Neuronal stem cell (in vitro differentiated cells): ENCODE measurements around the gene CHGA.
A peak's percentile ranks its signal among the peaks of the same experiment; 100 is the strongest.

ENCODE experiments used
- DNase-seq: peaks from one replicate; pipeline ENCODE4 v3.0.0-alpha.2; 2013; ENCODE audit warnings: low spot score
- H2AFZ ChIP-seq: one replicate; pipeline ENCODE4 v1.6.1; 2013; ENCODE audit warnings: mild to moderate bottlenecking, low read length, inconsistent platforms
- H2AK5ac ChIP-seq: 2 replicates; pipeline ENCODE4 v1.6.1; 2013; ENCODE audit warnings: low read depth, mild to moderate bottlenecking, inconsistent platforms, low read length, moderate library complexity, mixed read lengths
- H2BK120ac ChIP-seq: 2 replicates; pipeline ENCODE4 v1.6.1; 2013; ENCODE audit warnings: low read depth, mild to moderate bottlenecking, inconsistent platforms, low read length, moderate library complexity, mixed read lengths
- H2BK12ac ChIP-seq: one replicate; pipeline ENCODE4 v1.6.1; 2013; ENCODE audit warnings: low read length, inconsistent platforms
- H2BK15ac ChIP-seq: 2 replicates; pipeline ENCODE4 v1.6.1; 2013; ENCODE audit warnings: mild to moderate bottlenecking, low read length, inconsistent platforms, mixed read lengths
- H2BK5ac ChIP-seq: one replicate; pipeline ENCODE4 v1.6.1; 2013; ENCODE audit warnings: inconsistent platforms, mild to moderate bottlenecking, low read length, moderate library complexity
- H3K14ac ChIP-seq: one replicate; pipeline ENCODE4 v1.6.1; 2013; ENCODE audit warnings: low read length, inconsistent platforms
- H3K18ac ChIP-seq: 2 replicates; pipeline ENCODE4 v1.6.1; 2013; ENCODE audit warnings: low read length, inconsistent platforms
- H3K23ac ChIP-seq: 2 replicates; pipeline ENCODE4 v1.6.1; 2013; ENCODE audit warnings: low read depth, mild to moderate bottlenecking, mixed read lengths, low read length, inconsistent platforms; ENCODE audit not compliant: poor library complexity
- H3K27ac ChIP-seq: replicated peaks from 3 replicates; pipeline ENCODE4 v1.5.1; 2013; ENCODE audit warnings: low read length, inconsistent platforms
- H3K27me3 ChIP-seq, 3 experiments: 2 replicates each; pipeline ENCODE4 v1.6.1; 2013; ENCODE audit warnings: low read length in 3 of 3, mild to moderate bottlenecking in 2 of 3, inconsistent platforms in 1 of 3, low read depth in 1 of 3, mixed read lengths in 1 of 3, moderate library complexity in 1 of 3; ENCODE audit not compliant: control insufficient read depth in 3 of 3, insufficient read depth in 3 of 3
- H3K36me3 ChIP-seq, 2 donors: replicated peaks in 1 of 2; 2 replicates each; pipeline ENCODE4 v1.6.1; 2013; ENCODE audit warnings: low read length in 2 of 2; ENCODE audit not compliant: control insufficient read depth in 2 of 2, insufficient read depth in 2 of 2
- H3K4ac ChIP-seq: 2 replicates; pipeline ENCODE4 v1.6.1; 2013; ENCODE audit warnings: inconsistent platforms, mild to moderate bottlenecking, low read length, moderate library complexity
- H3K4me1 ChIP-seq, 2 donors: 1 replicate in 1 of 2; 2 replicates in 1 of 2; pipeline ENCODE4 v1.6.1; 2013; ENCODE audit warnings: low read length in 2 of 2, low read depth in 1 of 2; ENCODE audit not compliant: control insufficient read depth in 2 of 2, insufficient read depth in 1 of 2
- H3K4me2 ChIP-seq: one replicate; pipeline ENCODE4 v1.6.1; 2013; ENCODE audit warnings: mild to moderate bottlenecking, low read length, inconsistent platforms; ENCODE audit not compliant: insufficient read depth, poor library complexity, severe bottlenecking
- H3K4me3 ChIP-seq, 2 donors: 2 replicates each; pipeline ENCODE4 v1.5.1; 2013; ENCODE audit warnings: low read length in 2 of 2, mild to moderate bottlenecking in 2 of 2, inconsistent platforms in 1 of 2, moderate library complexity in 1 of 2
- H3K79me1 ChIP-seq: one replicate; pipeline ENCODE4 v1.6.1; 2013; ENCODE audit warnings: low read depth, mild to moderate bottlenecking, inconsistent platforms, low read length, moderate library complexity
- H3K9ac ChIP-seq: one replicate; pipeline ENCODE4 v1.6.1; 2013; ENCODE audit warnings: mild to moderate bottlenecking, low read depth, low read length, inconsistent platforms; ENCODE audit not compliant: poor library complexity
- H3K9me3 ChIP-seq, 2 donors: replicated peaks in 1 of 2; 2 replicates each; pipeline versions ENCODE3 to v1.6.1; 2013; ENCODE audit warnings: low read length in 2 of 2, mild to moderate bottlenecking in 2 of 2, inconsistent platforms in 1 of 2, low read depth in 1 of 2, mixed read lengths in 1 of 2, moderate library complexity in 1 of 2; ENCODE audit not compliant: control insufficient read depth in 2 of 2, insufficient read depth in 1 of 2
- H4K8ac ChIP-seq: one replicate; pipeline ENCODE4 v1.6.1; 2013; ENCODE audit warnings: low read depth, mild to moderate bottlenecking, inconsistent platforms, low read length, moderate library complexity
- H4K91ac ChIP-seq: one replicate; pipeline ENCODE4 v1.6.1; 2013; ENCODE audit warnings: low read length, low read depth, mild to moderate bottlenecking, inconsistent platforms; ENCODE audit not compliant: poor library complexity
- WGBS, 2 donors: extraction: QIAGEN DNeasy Blood & Tissue Kit; methylation state at CpG; one replicate each; pipeline ENCODE4 v1.1.7; 2013; ENCODE audit warnings: missing lambda C conversion rate in 2 of 2, mixed read lengths in 1 of 2; ENCODE audit not compliant: insufficient read length in 2 of 2, insufficient replicate concordance in 1 of 2; ENCODE audit errors: extremely low coverage in 2 of 2; 5-methylcytosine and 5-hydroxymethylcytosine counted together

Gene CHGA

GRCh38 chr14:92917956-92918355 lies 5.0 kb upstream of the CHGA start:
- Histone ChIP-seq H4K8ac (no peak overlapping the region), H3K4ac (no peak overlapping the region), H3K27ac (no peak overlapping the region), H2AFZ (no peak overlapping the region), H3K27me3 (peaks cover 0 to 45% (median 16%) of the 10 kb centered on the region in 3 experiments), H3K9ac (no peak overlapping the region), H3K4me2 (no peak overlapping the region), H3K18ac (no peak overlapping the region), H3K4me3 (no peak overlapping the region), H2BK12ac (no peak overlapping the region), H3K36me3 (no peaks in the 10 kb centered on the region), H2BK15ac (no peak overlapping the region), H3K9me3 (peaks cover 0 to 3% of the 10 kb centered on the region in 2 donors), H2AK5ac (no peak overlapping the region), H3K4me1 (peaks cover 0 to 2% of the 10 kb centered on the region in 2 donors), H3K23ac (no peak overlapping the region), H3K79me1 (no peaks in the 10 kb centered on the region), H4K91ac (no peak overlapping the region), H3K14ac (no peak overlapping the region), H2BK5ac (no peak overlapping the region), H2BK120ac (no peak overlapping the region)
- DNase-seq, result no peak
- no CpG with 5 or more reads among the region's 7 CpGs for WGBS, 2 donors

GRCh38 chr14:92920001-92920400 lies 2.9 kb upstream of the CHGA start:
- Histone ChIP-seq H3K23ac (no peak overlapping the region), H3K18ac (no peak overlapping the region), H2BK5ac (no peak overlapping the region), H4K8ac (no peak overlapping the region), H4K91ac (no peak overlapping the region), H3K27me3 (peaks cover 0 to 57% (median 21%) of the 10 kb centered on the region in 3 experiments), H3K79me1 (no peaks in the 10 kb centered on the region), H2BK120ac (no peak overlapping the region), H3K4me2 (no peak overlapping the region), H2AK5ac (no peak overlapping the region), H2BK12ac (no peak overlapping the region), H3K36me3 (no peaks in the 10 kb centered on the region), H3K9me3 (peaks cover 0 to 2% of the 10 kb centered on the region in 2 donors), H3K4ac (no peak overlapping the region), H3K14ac (no peak overlapping the region), H3K9ac (no peak overlapping the region), H3K4me3 (peak overlapping the region in 1 of 2 donors; percentile 10), H2BK15ac (no peak overlapping the region), H3K27ac (no peak overlapping the region), H2AFZ (no peak overlapping the region), H3K4me1 (peaks cover 2 to 3% of the 10 kb centered on the region in 2 donors)
- no peak for DNase-seq
- WGBS, 2 donors, result no CpG with 5 or more reads among the region's 15 CpGs

DNA sequence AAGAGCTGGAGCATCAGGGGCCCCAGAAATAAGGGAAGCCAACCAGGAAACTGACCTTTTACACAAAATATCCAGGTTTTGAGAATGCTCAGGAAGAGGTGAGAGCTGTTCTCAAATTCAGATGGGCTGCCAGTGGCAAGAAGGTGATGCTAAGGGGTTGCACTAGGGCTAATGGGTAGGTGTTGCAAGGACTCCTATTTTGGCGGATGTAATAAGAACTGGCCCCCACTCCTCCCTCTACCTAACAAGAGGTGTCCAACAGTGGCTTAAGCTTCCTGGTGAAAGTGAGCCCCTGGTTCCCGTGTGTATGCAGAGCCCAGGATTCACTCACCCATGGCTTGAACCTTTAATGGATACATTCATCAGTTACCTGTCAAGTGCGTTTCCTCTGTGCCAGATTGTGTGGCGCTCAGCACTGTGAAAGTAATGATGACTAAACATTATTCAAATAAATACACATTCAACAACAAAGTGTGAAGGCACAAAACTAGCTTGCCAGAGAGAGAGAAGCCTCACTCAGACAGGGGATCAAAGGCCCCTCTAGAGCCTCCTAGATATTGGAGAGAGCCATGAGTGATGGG lies 705 bp upstream of the CHGA start:
- Histone ChIP-seq H3K36me3 (no peaks in the 10 kb centered on the region), H3K27me3 (peaks cover 0 to 51% (median 23%) of the 10 kb centered on the region in 3 experiments), H3K23ac (no peak overlapping the region), H3K4me1 (peaks cover 2 to 3% of the 10 kb centered on the region in 2 donors), H3K18ac (no peak overlapping the region), H3K9ac (peak overlapping the region; percentile 51), H2BK12ac (no peak overlapping the region), H3K27ac (no peak overlapping the region), H3K14ac (no peak overlapping the region), H4K8ac (no peak overlapping the region), H3K4me3 (peak overlapping the region; percentile 50 to 83), H3K4me2 (peak overlapping the region; percentile 92), H3K4ac (no peak overlapping the region), H2BK15ac (no peak overlapping the region), H2BK5ac (no peak overlapping the region), H4K91ac (no peak overlapping the region), H2AFZ (peak overlapping the region; percentile 91), H2BK120ac (no peak overlapping the region), H3K79me1 (no peaks in the 10 kb centered on the region), H3K9me3 (peaks cover 0 to 2% of the 10 kb centered on the region in 2 donors), H2AK5ac (no peak overlapping the region)
- no peak for DNase-seq
- WGBS, 2 donors, result no CpG with 5 or more reads among the region's 4 CpGs

GRCh38 chr14:92923744-92924103 lies 774 bp downstream of the CHGA start:
- Histone ChIP-seq H3K4me3 (peak overlapping the region in 1 of 2 donors; percentile 50), H3K23ac (no peak overlapping the region), H3K9ac (no peak overlapping the region), H3K27ac (no peak overlapping the region), H4K91ac (no peak overlapping the region), H3K18ac (no peak overlapping the region), H3K4me1 (peaks cover 2 to 3% of the 10 kb centered on the region in 2 donors), H2BK120ac (no peak overlapping the region), H2AK5ac (no peak overlapping the region), H3K36me3 (no peaks in the 10 kb centered on the region), H3K4me2 (no peak overlapping the region), H2BK12ac (no peak overlapping the region), H2AFZ (peak overlapping the region; percentile 91), H3K4ac (no peak overlapping the region), H2BK15ac (no peak overlapping the region), H3K27me3 (peaks cover 0 to 46% (median 24%) of the 10 kb centered on the region in 3 experiments), H3K9me3 (peaks cover 0 to 2% of the 10 kb centered on the region in 2 donors), H3K14ac (no peak overlapping the region), H4K8ac (no peak overlapping the region), H2BK5ac (no peak overlapping the region), H3K79me1 (no peaks in the 10 kb centered on the region)
- DNase-seq, result no peak
- WGBS, 2 donors, result no CpG with 5 or more reads among the region's 8 CpGs
